Measurements from ENCODE around the gene ZSCAN2. TPM values are rescaled to one million over a fixed set of nuclear protein-coding genes. Genes with fewer than 3 reads are reported as not detected.

Gene ZSCAN2
- 1 to 10 TPM; 5.8 to 6.5 TPM for total RNA-seq

GRCh38 chr15:84600687-84601554, at the start of gene ZSCAN2:
ZSCAN2 (plus strand) TSS chr15:84601009; CDS start chr15:84603928, 2,919 bp downstream.

DNA sequence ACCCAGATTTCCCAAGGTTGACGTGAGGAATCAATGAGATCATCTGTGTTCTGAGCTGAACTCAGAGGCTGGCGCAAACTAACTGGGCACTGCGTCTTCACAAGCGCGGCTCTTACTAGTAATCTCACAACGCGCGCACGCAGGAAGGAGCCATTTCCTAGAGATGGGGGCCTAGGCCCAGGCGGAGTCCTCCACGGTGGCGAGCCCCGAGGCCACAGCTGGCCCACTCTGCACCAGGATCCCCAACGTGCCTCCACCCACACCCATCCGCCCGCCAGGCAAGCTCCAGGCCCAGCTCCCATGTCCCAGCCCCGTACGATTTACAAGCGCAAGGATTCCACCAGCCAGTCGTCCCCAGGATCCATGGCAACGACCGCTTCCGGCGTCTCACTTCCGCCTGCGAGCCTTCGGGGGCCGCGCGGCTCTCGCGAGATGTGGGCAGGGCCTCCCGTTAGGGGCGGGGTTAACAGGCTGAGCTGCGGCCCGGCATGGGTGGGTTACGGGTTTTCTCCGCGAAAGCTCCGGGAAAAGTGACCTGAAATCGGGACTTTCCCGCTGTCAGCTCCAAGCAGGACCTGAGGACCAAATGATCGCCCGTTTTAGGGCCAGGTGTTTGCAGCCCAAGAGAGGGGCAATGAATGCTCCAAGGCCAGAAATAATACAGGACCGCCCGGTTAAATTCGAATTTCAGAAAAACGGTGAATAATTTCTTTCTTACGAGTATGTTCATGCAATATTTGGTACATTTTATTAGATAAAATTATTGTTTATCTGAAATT, 53.3 kb downstream of the ZSCAN2 start, which contains the start of gene WDR73:
Gene WDR73, minus strand, starts transcription at position 374 of the 779 bp plus-strand sequence. Its CDS starts 9 bp downstream, at position 365.

GRCh38 chr15:84658080-84658787, 57.4 kb downstream of the ZSCAN2 start, which contains the start of gene NMB:
NMB (minus strand) TSS chr15:84658199; CDS start chr15:84658152, 47 bp downstream.

Other genes with a start within 250 kb of the ZSCAN2 start
- gene WDR73, start 53.3 kb downstream of the ZSCAN2 start, total RNA-seq: 10 to 100 TPM; 20.9 to 21.7 TPM
- gene NMB, start 57.2 kb downstream of the ZSCAN2 start, total RNA-seq: 1 to 10 TPM; 3.2 to 3.8 TPM
- 100 to 1,000 TPM; 129 to 140 TPM for gene SEC11A, start 115.1 kb downstream of the ZSCAN2 start, total RNA-seq
- 10 to 100 TPM; 36.4 to 37.3 TPM for gene ZNF592, start 147.6 kb downstream of the ZSCAN2 start, total RNA-seq
- gene ALPK3, start 216.3 kb downstream of the ZSCAN2 start, total RNA-seq: under 1 TPM; 0.20 to 0.22 TPM